Measurements from ENCODE around the gene PFN2. TPM values are rescaled to one million over a fixed set of nuclear protein-coding genes. Genes with fewer than 3 reads are reported as not detected.

Gene PFN2
- total and polyA plus RNA-seq, 2 donors from 2014 or later, result 93.2 to 253 TPM

DNA sequence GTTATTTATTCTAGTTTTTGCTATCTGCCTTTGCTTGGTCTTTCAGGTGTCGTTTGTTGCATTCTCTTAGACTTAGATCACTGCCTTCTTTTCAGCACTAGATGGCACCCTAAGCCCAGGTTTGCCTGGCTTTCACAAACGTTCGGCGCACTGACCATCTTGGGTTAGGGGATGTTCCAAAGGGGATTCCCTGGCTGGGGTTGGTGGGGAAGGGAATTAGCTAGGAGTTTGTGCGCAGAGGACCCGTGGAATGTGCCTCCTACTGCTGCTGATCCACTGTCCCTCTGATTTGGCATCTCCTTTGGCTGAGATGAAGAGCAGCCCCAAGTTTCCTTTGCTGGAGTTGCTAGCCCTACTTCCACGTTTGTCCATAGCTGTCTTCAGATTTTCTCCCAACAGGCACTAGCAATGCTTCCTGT is 33.9 kb downstream of the PFN2 start:
- no peaks in the 10 kb centered on the region for H3K9me3 ChIP-seq (ENCODE audit: control insufficient read depth in 2 of 3, insufficient read depth in 1 of 3, low read length in 3 of 3)
- FAIRE-seq, result peak; percentile 3
- DNase-seq, result peak; percentile 32 to 79 (median 66)
- no peak overlapping the region for H3K27ac ChIP-seq (ENCODE audit: low read depth in 2 of 2, low read length in 2 of 2)
- TF ChIP-seq, protein P1, sequence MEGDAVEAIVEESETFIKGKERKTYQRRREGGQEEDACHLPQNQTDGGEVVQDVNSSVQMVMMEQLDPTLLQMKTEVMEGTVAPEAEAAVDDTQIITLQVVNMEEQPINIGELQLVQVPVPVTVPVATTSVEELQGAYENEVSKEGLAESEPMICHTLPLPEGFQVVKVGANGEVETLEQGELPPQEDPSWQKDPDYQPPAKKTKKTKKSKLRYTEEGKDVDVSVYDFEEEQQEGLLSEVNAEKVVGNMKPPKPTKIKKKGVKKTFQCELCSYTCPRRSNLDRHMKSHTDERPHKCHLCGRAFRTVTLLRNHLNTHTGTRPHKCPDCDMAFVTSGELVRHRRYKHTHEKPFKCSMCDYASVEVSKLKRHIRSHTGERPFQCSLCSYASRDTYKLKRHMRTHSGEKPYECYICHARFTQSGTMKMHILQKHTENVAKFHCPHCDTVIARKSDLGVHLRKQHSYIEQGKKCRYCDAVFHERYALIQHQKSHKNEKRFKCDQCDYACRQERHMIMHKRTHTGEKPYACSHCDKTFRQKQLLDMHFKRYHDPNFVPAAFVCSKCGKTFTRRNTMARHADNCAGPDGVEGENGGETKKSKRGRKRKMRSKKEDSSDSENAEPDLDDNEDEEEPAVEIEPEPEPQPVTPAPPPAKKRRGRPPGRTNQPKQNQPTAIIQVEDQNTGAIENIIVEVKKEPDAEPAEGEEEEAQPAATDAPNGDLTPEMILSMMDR (IDR thresholded peaks at IDR 0.05; ENCODE audit: borderline replicate concordance, extremely low read depth, insufficient read depth), result peak; percentile 84
- H3K4me3 ChIP-seq (ENCODE audit: low read length in 3 of 3), result peak overlapping the region in 2 of 3 donors; percentile 38 to 47
- H3K9ac ChIP-seq (ENCODE audit: low read length in 3 of 3), result no peak overlapping the region
- H3K36me3 ChIP-seq (ENCODE audit: control insufficient read depth in 2 of 3, insufficient read depth in 3 of 3, low read length in 3 of 3), result no peaks in the 10 kb centered on the region
- intact Hi-C loops (cut with DNase I), result no loop called here
- no peaks in the 10 kb centered on the region for H3K27me3 ChIP-seq (ENCODE audit: control insufficient read depth, insufficient read depth, low read length)
- peaks cover 0 to 4% (median 0%) of the 10 kb centered on the region in 3 donors for H3K4me1 ChIP-seq (ENCODE audit: control insufficient read depth in 2 of 3, insufficient read depth in 2 of 3, low read depth in 1 of 3, low read length in 3 of 3)

- intact Hi-C loops (cut with DNase I), result no loop called here
- Histone ChIP-seq H3K9ac (ENCODE audit: low read length in 3 of 3) (no peak overlapping the region), H3K9me3 (ENCODE audit: control insufficient read depth in 2 of 3, insufficient read depth in 1 of 3, low read length in 3 of 3) (no peaks in the 10 kb centered on the region), H3K36me3 (ENCODE audit: control insufficient read depth in 2 of 3, insufficient read depth in 3 of 3, low read length in 3 of 3) (no peaks in the 10 kb centered on the region), H3K27me3 (ENCODE audit: control insufficient read depth, insufficient read depth, low read length) (no peaks in the 10 kb centered on the region), H3K27ac (ENCODE audit: low read depth in 2 of 2, low read length in 2 of 2) (no peak overlapping the region), H3K4me1 (ENCODE audit: control insufficient read depth in 2 of 3, insufficient read depth in 2 of 3, low read depth in 1 of 3, low read length in 3 of 3) (peaks cover 0 to 4% (median 0%) of the 10 kb centered on the region in 3 donors), H3K4me3 (ENCODE audit: low read length in 3 of 3) (no peak overlapping the region)
- no peak for FAIRE-seq
- no peak for DNase-seq
- TF ChIP-seq, protein P1 (IDR thresholded peaks at IDR 0.05; ENCODE audit: borderline replicate concordance, extremely low read depth, insufficient read depth), result no peak
Measured at GRCh38 chr3:149934524-149934923, 36.2 kb downstream of the PFN2 start.

DNA sequence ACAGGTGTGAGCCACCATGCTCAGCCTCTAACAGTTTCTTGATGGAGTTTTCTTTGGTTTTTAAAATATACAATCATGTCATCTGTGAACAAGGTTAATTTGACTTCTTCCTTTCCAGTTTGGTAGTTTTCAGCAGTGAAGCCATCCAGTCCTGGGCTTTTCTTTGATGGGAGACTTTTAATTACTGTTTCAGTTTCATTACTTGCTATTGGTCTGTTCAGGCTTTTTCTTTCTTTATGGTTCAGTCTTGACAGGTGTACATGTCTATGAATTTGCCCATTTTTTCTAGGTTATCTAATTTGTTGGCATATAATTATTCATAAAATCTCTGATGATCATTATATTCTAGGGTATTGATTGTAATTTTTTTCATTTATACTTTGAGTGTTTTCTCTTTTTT is 36.8 kb downstream of the PFN2 start:
- Histone ChIP-seq H3K36me3 (ENCODE audit: control insufficient read depth in 2 of 3, insufficient read depth in 3 of 3, low read length in 3 of 3) (no peaks in the 10 kb centered on the region), H3K27ac (ENCODE audit: low read depth in 2 of 2, low read length in 2 of 2) (no peak overlapping the region), H3K4me1 (ENCODE audit: control insufficient read depth in 2 of 3, insufficient read depth in 2 of 3, low read depth in 1 of 3, low read length in 3 of 3) (peaks cover 0 to 4% (median 0%) of the 10 kb centered on the region in 3 donors), H3K9ac (ENCODE audit: low read length in 3 of 3) (no peak overlapping the region), H3K4me3 (ENCODE audit: low read length in 3 of 3) (no peak overlapping the region), H3K9me3 (ENCODE audit: control insufficient read depth in 2 of 3, insufficient read depth in 1 of 3, low read length in 3 of 3) (no peaks in the 10 kb centered on the region), H3K27me3 (ENCODE audit: control insufficient read depth, insufficient read depth, low read length) (no peaks in the 10 kb centered on the region)
- intact Hi-C loops (cut with DNase I), result no loop called here
- FAIRE-seq (no peak), DNase-seq (no peak)
- TF ChIP-seq, protein P1 (IDR thresholded peaks at IDR 0.05; ENCODE audit: borderline replicate concordance, extremely low read depth, insufficient read depth), result no peak

- peaks cover 0 to 4% (median 0%) of the 10 kb centered on the region in 3 donors for H3K4me1 ChIP-seq (ENCODE audit: control insufficient read depth in 2 of 3, insufficient read depth in 2 of 3, low read depth in 1 of 3, low read length in 3 of 3)
- H3K27ac ChIP-seq (ENCODE audit: low read depth in 2 of 2, low read length in 2 of 2), result no peak overlapping the region
- no peak overlapping the region for H3K4me3 ChIP-seq (ENCODE audit: low read length in 3 of 3)
- TF ChIP-seq, protein P1 (IDR thresholded peaks at IDR 0.05; ENCODE audit: borderline replicate concordance, extremely low read depth, insufficient read depth), result no peak
- H3K27me3 ChIP-seq (ENCODE audit: control insufficient read depth, insufficient read depth, low read length), result no peaks in the 10 kb centered on the region
- no peak for DNase-seq
- H3K36me3 ChIP-seq (ENCODE audit: control insufficient read depth in 2 of 3, insufficient read depth in 3 of 3, low read length in 3 of 3), result no peaks in the 10 kb centered on the region
- intact Hi-C loops (cut with DNase I), result no loop called here
- no peak for FAIRE-seq
- H3K9ac ChIP-seq (ENCODE audit: low read length in 3 of 3), result no peak overlapping the region
- no peaks in the 10 kb centered on the region for H3K9me3 ChIP-seq (ENCODE audit: control insufficient read depth in 2 of 3, insufficient read depth in 1 of 3, low read length in 3 of 3)
Measured at GRCh38 chr3:149933008-149933407, 37.7 kb downstream of the PFN2 start.

Data from kidney (tissue), 14 donors.